ENCODE results near the gene BLOC1S4.

Gene BLOC1S4

DNA sequence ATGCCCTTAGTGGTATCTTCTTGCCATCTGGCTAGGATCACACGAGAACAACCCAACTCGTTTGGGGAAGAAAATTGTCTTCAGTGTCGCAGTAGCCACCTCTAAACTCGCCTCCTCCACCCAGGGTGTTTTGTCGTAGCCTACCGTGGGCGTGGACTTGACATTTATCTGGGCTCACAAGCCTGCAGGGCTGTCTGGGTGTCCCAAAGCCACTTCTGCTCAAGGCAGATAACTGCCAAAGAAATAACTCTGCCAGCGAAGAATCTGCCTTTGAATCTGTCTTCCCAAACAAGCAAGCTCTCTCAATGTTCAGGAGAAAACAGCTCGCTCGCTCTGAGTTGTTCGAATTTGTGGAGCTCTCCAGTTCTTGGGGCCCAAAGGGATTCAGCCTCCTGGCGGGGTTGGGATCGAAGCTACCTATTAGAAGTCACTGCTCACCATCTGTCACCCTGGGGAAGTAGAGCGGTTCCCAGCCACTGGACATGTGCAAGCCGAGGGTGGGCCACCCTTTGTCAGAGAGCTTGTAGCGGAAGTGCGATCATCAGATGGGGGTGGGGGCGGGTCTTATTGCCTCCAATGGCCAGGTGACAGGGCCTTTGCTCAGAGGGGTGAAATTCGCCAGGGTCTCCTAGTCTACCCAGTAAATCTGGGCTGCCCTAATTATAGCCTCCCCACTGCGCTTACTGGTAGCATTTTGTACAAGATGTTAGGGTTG, 14.8 kb downstream of the BLOC1S4 start:
- Histone ChIP-seq H3K36me3 (replicated peaks in 1 of 2; ENCODE audit: control insufficient read depth in 2 of 2, insufficient read depth in 2 of 2, low read length in 2 of 2) (no peaks in the 10 kb centered on the region), H3K4me3 (ENCODE audit: low read length in 2 of 2) (no peak overlapping the region), H2BK5ac (ENCODE audit: low read length) (no peak overlapping the region), H4K91ac (ENCODE audit: low read depth, low read length, poor library complexity) (no peak overlapping the region), H3K23ac (ENCODE audit: low read depth, low read length, poor library complexity) (no peak overlapping the region), H4K8ac (ENCODE audit: low read depth, low read length) (no peak overlapping the region), H3K9ac (ENCODE audit: low read depth, low read length, poor library complexity) (no peak overlapping the region), H2BK15ac (ENCODE audit: low read length) (no peak overlapping the region), H2BK120ac (ENCODE audit: low read depth, low read length) (no peak overlapping the region), H2AK5ac (ENCODE audit: low read depth, low read length) (no peak overlapping the region), H3K4me1 (ENCODE audit: control insufficient read depth in 2 of 2, insufficient read depth in 1 of 2, low read depth in 1 of 2, low read length in 2 of 2) (peaks cover 9 to 22% of the 10 kb centered on the region in 2 donors), H3K27ac (replicated peaks; ENCODE audit: low read length) (no peak overlapping the region), H3K14ac (ENCODE audit: low read length) (no peak overlapping the region), H2BK12ac (ENCODE audit: low read length) (no peak overlapping the region), H3K79me1 (ENCODE audit: low read depth, low read length) (no peaks in the 10 kb centered on the region), H2AFZ (ENCODE audit: low read length) (peak overlapping the region; percentile 76), H3K4me2 (ENCODE audit: insufficient read depth, low read length, poor library complexity, severe bottlenecking) (no peak overlapping the region), H3K9me3 (replicated peaks in 1 of 2; ENCODE audit: control insufficient read depth in 2 of 2, insufficient read depth in 1 of 2, low read depth in 1 of 2, low read length in 2 of 2) (peaks cover 0 to 3% of the 10 kb centered on the region in 2 donors), H3K27me3 (ENCODE audit: control insufficient read depth in 3 of 3, insufficient read depth in 3 of 3, low read depth in 1 of 3, low read length in 3 of 3) (peaks cover 0 to 3% (median 0%) of the 10 kb centered on the region in 3 experiments), H3K4ac (ENCODE audit: low read length) (no peak overlapping the region), H3K18ac (ENCODE audit: low read length) (no peak overlapping the region)
- no CpG with 5 or more reads among the region's 20 CpGs for WGBS, 2 donors (ENCODE audit: extremely low coverage in 2 of 2, insufficient read length in 2 of 2, insufficient replicate concordance in 1 of 2)
- no peak for DNase-seq (ENCODE audit: low spot score)

GRCh38 chr4:6731318-6731675, 15.3 kb downstream of the BLOC1S4 start:
- DNase-seq (ENCODE audit: low spot score) = no peak

GRCh38 chr4:6731780-6732179, 15.8 kb downstream of the BLOC1S4 start:
- H3K4me2 ChIP-seq (ENCODE audit: insufficient read depth, low read length, poor library complexity, severe bottlenecking) = no peak overlapping the region
- DNase-seq (ENCODE audit: low spot score) = no peak

More at GRCh38 chr4:6731318-6731675, 15.3 kb downstream of the BLOC1S4 start:
- H3K4ac ChIP-seq (ENCODE audit: low read length) = no peak overlapping the region
- H3K27ac ChIP-seq (replicated peaks; ENCODE audit: low read length) = no peak overlapping the region
- no peak overlapping the region for H2BK15ac ChIP-seq (ENCODE audit: low read length)
- H3K9me3 ChIP-seq (replicated peaks in 1 of 2; ENCODE audit: control insufficient read depth in 2 of 2, insufficient read depth in 1 of 2, low read depth in 1 of 2, low read length in 2 of 2) = no peaks in the 10 kb centered on the region
- H3K4me1 ChIP-seq (ENCODE audit: control insufficient read depth in 2 of 2, insufficient read depth in 1 of 2, low read depth in 1 of 2, low read length in 2 of 2) = peaks cover 6 to 22% of the 10 kb centered on the region in 2 donors
- WGBS, 2 donors (ENCODE audit: extremely low coverage in 2 of 2, insufficient read length in 2 of 2, insufficient replicate concordance in 1 of 2) = no CpG with 5 or more reads among the region's 8 CpGs
- H3K9ac ChIP-seq (ENCODE audit: low read depth, low read length, poor library complexity) = no peak overlapping the region
- H3K36me3 ChIP-seq (replicated peaks in 1 of 2; ENCODE audit: control insufficient read depth in 2 of 2, insufficient read depth in 2 of 2, low read length in 2 of 2) = no peaks in the 10 kb centered on the region
- H3K27me3 ChIP-seq (ENCODE audit: control insufficient read depth in 3 of 3, insufficient read depth in 3 of 3, low read depth in 1 of 3, low read length in 3 of 3) = peaks cover 0 to 3% (median 0%) of the 10 kb centered on the region in 3 experiments
- no peak overlapping the region for H2BK120ac ChIP-seq (ENCODE audit: low read depth, low read length)
- H4K91ac ChIP-seq (ENCODE audit: low read depth, low read length, poor library complexity) = no peak overlapping the region
- H2BK5ac ChIP-seq (ENCODE audit: low read length) = no peak overlapping the region
- no peak overlapping the region for H2AFZ ChIP-seq (ENCODE audit: low read length)
- no peak overlapping the region for H3K4me2 ChIP-seq (ENCODE audit: insufficient read depth, low read length, poor library complexity, severe bottlenecking)
- no peak overlapping the region for H3K4me3 ChIP-seq (ENCODE audit: low read length in 2 of 2)
- H3K79me1 ChIP-seq (ENCODE audit: low read depth, low read length) = no peaks in the 10 kb centered on the region
- H3K18ac ChIP-seq (ENCODE audit: low read length) = peak overlapping the region; percentile 84
- H3K23ac ChIP-seq (ENCODE audit: low read depth, low read length, poor library complexity) = no peak overlapping the region
- no peak overlapping the region for H4K8ac ChIP-seq (ENCODE audit: low read depth, low read length)
- no peak overlapping the region for H3K14ac ChIP-seq (ENCODE audit: low read length)
- H2AK5ac ChIP-seq (ENCODE audit: low read depth, low read length) = peak overlapping the region; percentile 74
- H2BK12ac ChIP-seq (ENCODE audit: low read length) = no peak overlapping the region

DNA sequence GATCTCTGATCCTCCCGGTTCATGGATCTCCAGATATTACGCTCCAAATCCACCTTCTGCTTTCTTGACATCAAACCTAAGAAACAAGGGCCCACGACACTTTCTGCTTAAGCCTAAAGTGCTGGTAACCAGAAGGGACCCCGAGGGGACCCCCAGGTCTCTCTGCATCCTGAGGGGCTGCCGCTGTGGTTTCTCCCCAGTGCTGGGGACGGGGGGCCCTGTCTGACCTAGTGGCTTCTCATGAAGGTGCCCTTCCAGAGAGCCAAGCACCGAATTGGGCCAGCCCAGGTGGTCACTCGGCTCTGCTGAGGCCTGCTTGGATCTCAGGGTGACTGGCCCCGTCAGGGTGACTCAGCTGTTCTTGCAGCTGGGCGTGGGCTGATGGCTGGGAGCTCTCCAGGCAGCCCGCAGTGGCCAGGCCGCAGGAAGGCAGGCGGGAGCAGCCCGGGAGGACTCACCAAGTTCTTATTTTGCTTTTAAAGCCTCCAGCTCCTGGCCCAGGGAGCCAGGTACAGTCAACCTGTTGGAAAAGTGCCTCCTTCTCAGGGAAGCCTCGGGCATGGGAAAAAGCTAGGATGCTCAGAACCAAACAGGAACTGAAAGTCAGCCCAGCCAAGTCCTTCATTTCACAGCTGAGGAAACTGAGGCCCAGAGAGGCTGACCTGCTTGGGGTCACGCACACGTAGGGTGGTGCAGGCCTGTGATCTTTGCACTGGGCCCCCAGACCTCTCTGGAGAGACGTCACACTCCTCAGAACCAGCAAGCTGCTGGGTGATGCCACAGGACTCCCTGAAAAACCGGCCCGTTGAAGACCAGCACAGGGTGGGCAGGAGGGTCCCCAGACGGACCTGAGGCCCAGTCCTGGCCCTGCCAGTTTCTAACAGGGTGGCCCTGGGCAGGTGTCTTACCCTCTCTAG, 16.7 kb downstream of the BLOC1S4 start:
- H3K14ac ChIP-seq (ENCODE audit: low read length) = no peak overlapping the region
- no CpG with 5 or more reads among the region's 21 CpGs for WGBS, 2 donors (ENCODE audit: extremely low coverage in 2 of 2, insufficient read length in 2 of 2, insufficient replicate concordance in 1 of 2)
- peak overlapping the region; percentile 26 for H2BK120ac ChIP-seq (ENCODE audit: low read depth, low read length)
- H3K9me3 ChIP-seq (replicated peaks in 1 of 2; ENCODE audit: control insufficient read depth in 2 of 2, insufficient read depth in 1 of 2, low read depth in 1 of 2, low read length in 2 of 2) = no peaks in the 10 kb centered on the region
- no peak for DNase-seq (ENCODE audit: low spot score)
- peaks cover 3 to 16% of the 10 kb centered on the region in 2 donors for H3K4me1 ChIP-seq (ENCODE audit: control insufficient read depth in 2 of 2, insufficient read depth in 1 of 2, low read depth in 1 of 2, low read length in 2 of 2)
- H2AFZ ChIP-seq (ENCODE audit: low read length) = peak overlapping the region; percentile 66
- no peak overlapping the region for H2BK5ac ChIP-seq (ENCODE audit: low read length)
- no peaks in the 10 kb centered on the region for H3K36me3 ChIP-seq (replicated peaks in 1 of 2; ENCODE audit: control insufficient read depth in 2 of 2, insufficient read depth in 2 of 2, low read length in 2 of 2)
- no peak overlapping the region for H4K91ac ChIP-seq (ENCODE audit: low read depth, low read length, poor library complexity)
- no peak overlapping the region for H3K4ac ChIP-seq (ENCODE audit: low read length)
- H3K27ac ChIP-seq (replicated peaks; ENCODE audit: low read length) = no peak overlapping the region
- H3K79me1 ChIP-seq (ENCODE audit: low read depth, low read length) = no peaks in the 10 kb centered on the region
- no peak overlapping the region for H3K4me2 ChIP-seq (ENCODE audit: insufficient read depth, low read length, poor library complexity, severe bottlenecking)
- peak overlapping the region; percentile 40 for H3K23ac ChIP-seq (ENCODE audit: low read depth, low read length, poor library complexity)
- peak overlapping the region; percentile 15 for H2AK5ac ChIP-seq (ENCODE audit: low read depth, low read length)
- no peak overlapping the region for H2BK12ac ChIP-seq (ENCODE audit: low read length)
- peaks cover 0 to 3% (median 0%) of the 10 kb centered on the region in 3 experiments for H3K27me3 ChIP-seq (ENCODE audit: control insufficient read depth in 3 of 3, insufficient read depth in 3 of 3, low read depth in 1 of 3, low read length in 3 of 3)
- H2BK15ac ChIP-seq (ENCODE audit: low read length) = no peak overlapping the region
- H4K8ac ChIP-seq (ENCODE audit: low read depth, low read length) = no peak overlapping the region
- H3K18ac ChIP-seq (ENCODE audit: low read length) = no peak overlapping the region
- no peak overlapping the region for H3K4me3 ChIP-seq (ENCODE audit: low read length in 2 of 2)
- no peak overlapping the region for H3K9ac ChIP-seq (ENCODE audit: low read depth, low read length, poor library complexity)

More at GRCh38 chr4:6731780-6732179, 15.8 kb downstream of the BLOC1S4 start:
- Histone ChIP-seq H3K18ac (ENCODE audit: low read length) (peak overlapping the region; percentile 84), H2BK12ac (ENCODE audit: low read length) (no peak overlapping the region), H3K27me3 (ENCODE audit: control insufficient read depth in 3 of 3, insufficient read depth in 3 of 3, low read depth in 1 of 3, low read length in 3 of 3) (peaks cover 0 to 3% (median 0%) of the 10 kb centered on the region in 3 experiments), H3K14ac (ENCODE audit: low read length) (peak overlapping the region; percentile 66), H2AK5ac (ENCODE audit: low read depth, low read length) (peak overlapping the region; percentile 74), H2BK5ac (ENCODE audit: low read length) (no peak overlapping the region), H3K4ac (ENCODE audit: low read length) (no peak overlapping the region), H2BK15ac (ENCODE audit: low read length) (no peak overlapping the region), H3K79me1 (ENCODE audit: low read depth, low read length) (no peaks in the 10 kb centered on the region), H3K9ac (ENCODE audit: low read depth, low read length, poor library complexity) (no peak overlapping the region), H4K8ac (ENCODE audit: low read depth, low read length) (no peak overlapping the region), H2BK120ac (ENCODE audit: low read depth, low read length) (no peak overlapping the region), H3K23ac (ENCODE audit: low read depth, low read length, poor library complexity) (peak overlapping the region; percentile 57), H3K4me3 (ENCODE audit: low read length in 2 of 2) (no peak overlapping the region), H4K91ac (ENCODE audit: low read depth, low read length, poor library complexity) (no peak overlapping the region), H3K4me1 (ENCODE audit: control insufficient read depth in 2 of 2, insufficient read depth in 1 of 2, low read depth in 1 of 2, low read length in 2 of 2) (peaks cover 5 to 19% of the 10 kb centered on the region in 2 donors), H2AFZ (ENCODE audit: low read length) (no peak overlapping the region), H3K27ac (replicated peaks; ENCODE audit: low read length) (no peak overlapping the region), H3K9me3 (replicated peaks in 1 of 2; ENCODE audit: control insufficient read depth in 2 of 2, insufficient read depth in 1 of 2, low read depth in 1 of 2, low read length in 2 of 2) (no peaks in the 10 kb centered on the region), H3K36me3 (replicated peaks in 1 of 2; ENCODE audit: control insufficient read depth in 2 of 2, insufficient read depth in 2 of 2, low read length in 2 of 2) (no peaks in the 10 kb centered on the region)
- no CpG with 5 or more reads among the region's 6 CpGs for WGBS, 2 donors (ENCODE audit: extremely low coverage in 2 of 2, insufficient read length in 2 of 2, insufficient replicate concordance in 1 of 2)

Measured in neuronal stem cell (in vitro differentiated cells).